Transverse colon (tissue), 4 donors: ENCODE measurements around the gene RPF1.

Experiments
- EP300 ChIP-seq: sonication (generic); formaldehyde crosslinking; IDR thresholded peaks from one replicate; pipeline ENCODE4 v1.6.1; 2017; ENCODE audit warnings: antibody characterized with exemption, low read depth
- POLR2A ChIP-seq: fragments of 450-650 bp; IDR thresholded peaks from one replicate; pipeline ENCODE4 v1.6.1; 2016; ENCODE audit warnings: antibody characterized with exemption, mild to moderate bottlenecking, moderate library complexity
- POLR2AphosphoS5 ChIP-seq, 3 donors: sonication (generic); formaldehyde crosslinking; IDR thresholded peaks; one replicate each; pipeline ENCODE4 v1.6.1; 2016; ENCODE audit warnings: antibody characterized with exemption in 3 of 3
- TF ChIP-seq, protein P1 (sequence below), 5 experiments: fragments of 200-600 bp in 3 of 5; fragments of 450-650 bp in 2 of 5; sonication (generic) in 3 of 5; IDR thresholded peaks; 1 replicate in 2 of 5; 2 replicates in 3 of 5; pipeline ENCODE4 v1.5.1; 2016 to 2017; ENCODE audit warnings: antibody characterized with exemption in 5 of 5, inconsistent platforms in 3 of 5, mild to moderate bottlenecking in 2 of 5, moderate library complexity in 1 of 5

DNA sequence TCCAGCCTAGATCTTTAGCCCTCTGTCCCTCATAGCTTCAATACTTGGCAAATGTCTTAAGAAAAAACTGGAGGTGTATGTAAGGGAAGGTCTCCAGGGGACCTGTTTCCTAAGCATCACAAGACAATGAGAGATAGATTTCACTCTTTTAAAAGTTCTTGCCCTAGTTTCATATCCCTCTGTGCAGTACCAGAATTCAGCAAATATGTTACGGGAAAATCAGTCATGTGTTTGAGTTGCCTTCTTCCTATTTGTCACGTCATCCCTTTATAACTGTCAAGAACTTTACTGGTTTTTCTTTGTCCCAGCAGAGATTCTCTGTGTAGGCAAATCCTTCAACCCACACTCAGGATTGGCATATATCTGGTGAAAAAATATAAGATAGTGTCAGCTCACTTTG, 48.5 kb upstream of the RPF1 start:
- TF ChIP-seq, protein P1, sequence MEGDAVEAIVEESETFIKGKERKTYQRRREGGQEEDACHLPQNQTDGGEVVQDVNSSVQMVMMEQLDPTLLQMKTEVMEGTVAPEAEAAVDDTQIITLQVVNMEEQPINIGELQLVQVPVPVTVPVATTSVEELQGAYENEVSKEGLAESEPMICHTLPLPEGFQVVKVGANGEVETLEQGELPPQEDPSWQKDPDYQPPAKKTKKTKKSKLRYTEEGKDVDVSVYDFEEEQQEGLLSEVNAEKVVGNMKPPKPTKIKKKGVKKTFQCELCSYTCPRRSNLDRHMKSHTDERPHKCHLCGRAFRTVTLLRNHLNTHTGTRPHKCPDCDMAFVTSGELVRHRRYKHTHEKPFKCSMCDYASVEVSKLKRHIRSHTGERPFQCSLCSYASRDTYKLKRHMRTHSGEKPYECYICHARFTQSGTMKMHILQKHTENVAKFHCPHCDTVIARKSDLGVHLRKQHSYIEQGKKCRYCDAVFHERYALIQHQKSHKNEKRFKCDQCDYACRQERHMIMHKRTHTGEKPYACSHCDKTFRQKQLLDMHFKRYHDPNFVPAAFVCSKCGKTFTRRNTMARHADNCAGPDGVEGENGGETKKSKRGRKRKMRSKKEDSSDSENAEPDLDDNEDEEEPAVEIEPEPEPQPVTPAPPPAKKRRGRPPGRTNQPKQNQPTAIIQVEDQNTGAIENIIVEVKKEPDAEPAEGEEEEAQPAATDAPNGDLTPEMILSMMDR (IDR thresholded peaks at IDR 0.05), result no peak
- TF ChIP-seq POLR2A (no peak), EP300 (no peak), POLR2AphosphoS5 (IDR thresholded peaks at IDR 0.05) (no peak)
